WTC11 (cell line): ENCODE data around the gene PLEKHF1.

Experiments
- ATF3 ChIP-seq: sonication (generic); formaldehyde crosslinking; conservative IDR thresholded peaks from 2 replicates; pipeline ENCODE4 v1.8.1; 2022; ENCODE audit warnings: mild to moderate bottlenecking, missing genetic modification reagents
- CREM ChIP-seq: sonication (generic); formaldehyde crosslinking; IDR thresholded peaks from 2 replicates; pipeline ENCODE4 v1.8.1; 2022; ENCODE audit warnings: mild to moderate bottlenecking, missing genetic modification reagents, moderate library complexity
- CTCF ChIP-seq: fragments of 200-600 bp; IDR thresholded peaks from 2 replicates; pipeline ENCODE4 v1.8.0; 2022; ENCODE audit warnings: antibody characterized with exemption
- EMX1 ChIP-seq: fragments of 250-450 bp; sonication (Bioruptor Pico); IDR thresholded peaks from 2 replicates; pipeline ENCODE4 v1.8.0; 2021; ENCODE audit warnings: mild to moderate bottlenecking
- ZNF219 ChIP-seq: sonication (generic); formaldehyde crosslinking; IDR thresholded peaks from 2 replicates; pipeline ENCODE4 v1.8.0; 2023; ENCODE audit warnings: missing genetic modification reagents, mild to moderate bottlenecking, borderline replicate concordance
- ZNF317 ChIP-seq: sonication (generic); formaldehyde crosslinking; IDR thresholded peaks from 2 replicates; pipeline ENCODE4 v1.8.1; 2023; ENCODE audit warnings: low read depth, mild to moderate bottlenecking, moderate library complexity, missing genetic modification reagents, borderline replicate concordance
- ZSCAN18 ChIP-seq: fragments of 250-450 bp; sonication (Bioruptor Pico); IDR thresholded peaks from 2 replicates; pipeline ENCODE4 v2.1.2; 2022; ENCODE audit warnings: mild to moderate bottlenecking, moderate library complexity

GRCh38 chr19:29674374-29675119, 9.3 kb downstream of the PLEKHF1 start:
- TF ChIP-seq CTCF (no peak), ATF3 (no peak), EMX1 (CRISPR knock-in tag) (no peak), CREM (CRISPR knock-in tag) (no peak), ZNF219 (CRISPR knock-in tag) (no peak), ZSCAN18 (CRISPR knock-in tag) (no peak), ZNF317 (CRISPR knock-in tag) (no peak)
